ENCODE data around the gene CCL13.

GRCh38 chr17:34375426-34375997 lies 19.2 kb downstream of the CCL13 start:
- TF ChIP-seq ARNTL (CRISPR knock-in tag; IDR thresholded peaks at IDR 0.05; ENCODE audit: borderline replicate concordance, low read depth): no peak
- TF ChIP-seq TSHZ2 (CRISPR knock-in tag; IDR thresholded peaks at IDR 0.05): no peak
- no peak for TF ChIP-seq ZC3H10 (CRISPR knock-in tag; IDR thresholded peaks at IDR 0.05)
- TF ChIP-seq OSR1 (CRISPR knock-in tag; IDR thresholded peaks at IDR 0.05): no peak

All from SK-N-SH treated with all-trans-retinoic acid at 6 μM for 48 hours (cell line).